WERI-Rb-1 (cell line): ENCODE results near the gene LITAFD.
A peak's percentile ranks its signal among the peaks of the same experiment; 100 is the strongest.

Experiments used
- DNase-seq: peaks from one replicate; pipeline ENCODE4 v3.0.0-alpha.2; 2020
- H3K27ac ChIP-seq: fragments of 250-450 bp; sonication (Bioruptor Pico); 2 replicates; pipeline ENCODE4 v1.5.1; 2020; ENCODE audit warnings: mild to moderate bottlenecking, moderate library complexity
- H3K27me3 ChIP-seq: fragments of 250-450 bp; sonication (Bioruptor Pico); 2 replicates; pipeline ENCODE4 v1.5.1; 2021; ENCODE audit warnings: mild to moderate bottlenecking, low read depth, moderate library complexity; ENCODE audit not compliant: insufficient read depth, severe bottlenecking
- H3K36me3 ChIP-seq: fragments of 250-450 bp; sonication (Bioruptor Pico); 2 replicates; pipeline ENCODE4 v1.5.1; 2020; ENCODE audit warnings: mild to moderate bottlenecking, moderate library complexity
- H3K4me3 ChIP-seq: 2 replicates; pipeline ENCODE4 v1.5.1; 2011; ENCODE audit warnings: low read depth, mild to moderate bottlenecking, control low read depth, low read length
- H3K9me3 ChIP-seq: fragments of 250-450 bp; sonication (Bioruptor Pico); 2 replicates; pipeline ENCODE4 v1.5.1; 2021; ENCODE audit warnings: mild to moderate bottlenecking, moderate library complexity; ENCODE audit not compliant: severe bottlenecking
- CTCF ChIP-seq: IDR thresholded peaks from 2 replicates; pipeline ENCODE4 v1.5.1; 2011; ENCODE audit warnings: low read depth, mild to moderate bottlenecking, control low read depth, inconsistent platforms, low read length

The LITAFD gene

GRCh38 chr16:8904018-8904430 lies 21.9 kb downstream of the LITAFD start:
- Histone ChIP-seq H3K9me3 (no peaks in the 10 kb centered on the region), H3K4me3 (no peak overlapping the region), H3K27me3 (no peaks in the 10 kb centered on the region), H3K36me3 (peaks cover 98% of the 10 kb centered on the region), H3K27ac (no peak overlapping the region)
- no peak for TF ChIP-seq CTCF
- no peak for DNase-seq

GRCh38 chr16:8905168-8905762 lies 23.1 kb downstream of the LITAFD start:
- Histone ChIP-seq H3K36me3 (peaks cover 98% of the 10 kb centered on the region), H3K27ac (no peak overlapping the region), H3K4me3 (no peak overlapping the region), H3K27me3 (no peaks in the 10 kb centered on the region), H3K9me3 (no peaks in the 10 kb centered on the region)
- peak; percentile 37 for DNase-seq
- TF ChIP-seq CTCF: peak; percentile 74

GRCh38 chr16:8905795-8906591 lies 23.8 kb downstream of the LITAFD start:
- H3K27me3 ChIP-seq: no peaks in the 10 kb centered on the region
- TF ChIP-seq CTCF: peak; percentile 62
- no peak for DNase-seq
- peaks cover 98% of the 10 kb centered on the region for H3K36me3 ChIP-seq
- no peak overlapping the region for H3K27ac ChIP-seq
- H3K4me3 ChIP-seq: no peak overlapping the region
- H3K9me3 ChIP-seq: no peaks in the 10 kb centered on the region

GRCh38 chr16:8907096-8907495 lies 24.9 kb downstream of the LITAFD start:
- no peaks in the 10 kb centered on the region for H3K9me3 ChIP-seq
- H3K4me3 ChIP-seq: no peak overlapping the region
- peaks cover 98% of the 10 kb centered on the region for H3K36me3 ChIP-seq
- no peak for TF ChIP-seq CTCF
- H3K27ac ChIP-seq: no peak overlapping the region
- no peaks in the 10 kb centered on the region for H3K27me3 ChIP-seq
- DNase-seq: no peak

GRCh38 chr16:8908810-8909468 lies 26.8 kb downstream of the LITAFD start:
- DNase-seq: no peak
- no peak overlapping the region for H3K4me3 ChIP-seq
- no peaks in the 10 kb centered on the region for H3K27me3 ChIP-seq
- TF ChIP-seq CTCF: no peak
- no peaks in the 10 kb centered on the region for H3K9me3 ChIP-seq
- peaks cover 98% of the 10 kb centered on the region for H3K36me3 ChIP-seq
- no peak overlapping the region for H3K27ac ChIP-seq
